GM12865 (cell line): ENCODE results near the gene CSRNP3.

ENCODE experiments used
- DNase-seq: peaks from one replicate; pipeline ENCODE4 v3.0.0; 2010; ENCODE audit warnings: low read depth
- H3K4me3 ChIP-seq: 2 replicates; pipeline ENCODE4 v1.5.1; 2011; ENCODE audit warnings: mild to moderate bottlenecking, low read depth, low read length, control low read depth
- CTCF ChIP-seq: IDR thresholded peaks from 2 replicates; pipeline ENCODE4 v1.5.1; 2011; ENCODE audit warnings: low read length, control low read depth, low read depth, inconsistent platforms; ENCODE audit not compliant: insufficient read depth; ENCODE audit errors: missing control alignments

CSRNP3 gene

GRCh38 chr2:165692906-165693305 is 223.4 kb downstream of the CSRNP3 start:
- no peak for TF ChIP-seq CTCF
- no peak for DNase-seq

GRCh38 chr2:165693838-165694237 is 224.3 kb downstream of the CSRNP3 start:
- TF ChIP-seq CTCF = no peak
- H3K4me3 ChIP-seq = no peak overlapping the region
- no peak for DNase-seq

More at GRCh38 chr2:165692906-165693305, 223.4 kb downstream of the CSRNP3 start:
- H3K4me3 ChIP-seq = no peak overlapping the region

GRCh38 chr2:165697748-165698443 is 228.4 kb downstream of the CSRNP3 start:
- H3K4me3 ChIP-seq = no peak overlapping the region
- DNase-seq = no peak
- TF ChIP-seq CTCF = no peak

- DNase-seq = peak; percentile 46
- peak; percentile 32 for TF ChIP-seq CTCF
- H3K4me3 ChIP-seq = no peak overlapping the region
These were observed 229.0 kb downstream of the CSRNP3 start for GRCh38 chr2:165698444-165698884.

GRCh38 chr2:165699946-165700345 is 230.4 kb downstream of the CSRNP3 start:
- no peak for TF ChIP-seq CTCF
- H3K4me3 ChIP-seq = no peak overlapping the region
- DNase-seq = peak; percentile 3

GRCh38 chr2:165700531-165700930 is 231.0 kb downstream of the CSRNP3 start:
- DNase-seq = no peak
- TF ChIP-seq CTCF = no peak
- H3K4me3 ChIP-seq = no peak overlapping the region

- TF ChIP-seq CTCF = no peak
- no peak overlapping the region for H3K4me3 ChIP-seq
These were observed 231.6 kb downstream of the CSRNP3 start for GRCh38 chr2:165701147-165701546.

More at GRCh38 chr2:165701147-165701546, 231.6 kb downstream of the CSRNP3 start:
- no peak for DNase-seq
